Testis (tissue), 5 donors: ENCODE results near the gene FXYD7. TPM values are rescaled to one million over a fixed set of nuclear protein-coding genes. Genes with fewer than 3 reads are reported as not detected.
A peak's percentile ranks its signal among the peaks of the same experiment; 100 is the strongest.

Experiments used
- DNase-seq: peaks from one replicate; pipeline ENCODE4 v3.0.0-alpha.2; 2019
- H3K27ac ChIP-seq, 2 donors: fragments of 200-600 bp; sonication (generic); one replicate each; pipeline ENCODE4 v1.5.1; 2019
- H3K27me3 ChIP-seq: fragments of 200-600 bp; sonication (generic); one replicate; pipeline ENCODE4 v1.5.1; 2019
- H3K36me3 ChIP-seq: fragments of 200-600 bp; sonication (generic); one replicate; pipeline ENCODE4 v1.5.1; 2017; ENCODE audit warnings: low read depth; ENCODE audit errors: missing control alignments
- H3K4me1 ChIP-seq: fragments of 200-600 bp; sonication (generic); one replicate; pipeline ENCODE4 v1.5.1; 2019
- H3K4me3 ChIP-seq, 2 donors: fragments of 200-600 bp; sonication (generic); one replicate each; pipeline ENCODE4 v1.5.1; 2017 to 2019
- H3K9me3 ChIP-seq: fragments of 200-600 bp; sonication (generic); one replicate; pipeline ENCODE4 v1.5.1; 2017
- CTCF ChIP-seq, 3 experiments: fragments of 450-650 bp in 2 of 3; fragments of 200-600 bp in 1 of 3; sonication (generic) in 1 of 3; IDR thresholded peaks; one replicate each; pipeline ENCODE4 v1.5.1; 2016 to 2019; ENCODE audit warnings: antibody characterized with exemption in 3 of 3, mild to moderate bottlenecking in 2 of 3, moderate library complexity in 1 of 3
- POLR2A ChIP-seq: fragments of 450-650 bp; IDR thresholded peaks from one replicate; pipeline ENCODE4 v1.6.1; 2017; ENCODE audit warnings: antibody characterized with exemption, mild to moderate bottlenecking, moderate library complexity
- WGBS, 2 donors: methylation state at CpG; one replicate each; pipeline ENCODE4 v1.1.5; 2018; 5-methylcytosine and 5-hydroxymethylcytosine counted together
- intact Hi-C: fragments of 100-400 bp; cut with DNase I; formaldehyde crosslinking; loops from one replicate; pipeline ENCODE4 v1.15.1; 2023; ENCODE audit warnings: low total_unique reads
- long read RNA-seq, 2 donors: transcript quantifications; one replicate each; lab custom pipeline, GENCODE V29; 2026
- polyA plus RNA-seq: library from polyadenylated mRNA; stranded (reverse); fragments of 350-450 nt; fragmentation: Illumina TruSeq; extraction: RNeasy Lipid Tissue Mini Kit (QIAGEN cat#74804); gene quantifications from one replicate; pipeline ENCODE4 v1.2.3, GENCODE V29; 2014; ENCODE audit warnings: low read depth, low replicate concordance; ENCODE audit not compliant: insufficient read depth
- total RNA-seq, 2 donors: library from RNA; depleted of rRNA; stranded (reverse); fragments of >200 nt; gene quantifications; one replicate each; pipeline ENCODE4 v1.2.3, GENCODE V29; 2016

The FXYD7 gene, protein sequence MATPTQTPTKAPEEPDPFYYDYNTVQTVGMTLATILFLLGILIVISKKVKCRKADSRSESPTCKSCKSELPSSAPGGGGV
- total RNA-seq, result 1 to 10 TPM in 1 of 2 donors, not detected in 1; 1.2 TPM
- polyA plus RNA-seq, result 2.1 TPM
- long read RNA-seq, donor 1, partial matches to known transcripts, result 0 of 4 reads
- long read RNA-seq, donor 1, other reads (novel, unspliced or antisense), result 0 of 4 reads
- long read RNA-seq, donor 2, partial matches to known transcripts, result 0 of 3 reads
- long read RNA-seq, donor 2, other reads (novel, unspliced or antisense), result 0 of 3 reads

DNA sequence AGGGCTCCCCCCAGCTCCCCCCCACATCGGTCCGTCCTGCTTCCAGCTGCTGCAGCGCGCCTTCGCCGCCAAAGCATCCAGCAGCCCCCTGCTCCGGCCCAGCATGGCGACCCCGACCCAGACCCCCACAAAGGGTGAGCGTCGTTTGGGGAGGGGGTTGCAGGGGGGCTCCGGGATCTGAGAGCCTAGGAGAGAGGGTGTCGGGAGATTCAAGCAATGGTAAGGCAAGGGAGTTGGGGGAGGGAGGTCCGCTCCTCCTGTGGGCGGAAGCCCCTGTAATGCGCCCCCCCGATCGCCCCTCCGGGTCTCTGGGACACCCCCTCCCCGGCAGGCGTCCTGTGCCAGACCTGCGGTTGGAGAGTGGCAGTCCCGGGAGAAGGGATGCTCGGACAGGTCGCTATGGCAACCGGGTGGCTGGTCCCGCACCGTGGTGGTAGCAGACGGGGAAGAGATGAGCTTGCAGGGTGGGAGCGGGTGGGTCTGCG, at the start of gene FXYD7:
Gene FXYD7 (plus strand): TSS at position 25 of the 485 bp plus-strand sequence. CDS start 79 bp downstream, at position 104.
- H3K4me3 ChIP-seq, result peak within 1 kb of the TSS; percentile 12 to 21
- no peaks in the 10 kb centered on the region for H3K9me3 ChIP-seq
- intact Hi-C loops, result no loop called here
- H3K27ac ChIP-seq, result no peak within 1 kb of the TSS
- no peaks in the 10 kb centered on the region for H3K27me3 ChIP-seq
- H3K4me1 ChIP-seq, result peaks cover 14% of the 10 kb centered on the region
- TF ChIP-seq POLR2A (no peak), CTCF (IDR thresholded peaks at IDR 0.05) (no peak)
- no peaks in the 10 kb centered on the region for H3K36me3 ChIP-seq
- 13 to 26% methylated on average over 12 to 25 of the region's 31 CpGs for WGBS, 2 donors
- no peak for DNase-seq

- intact Hi-C loops, result no loop called here
- Histone ChIP-seq H3K27me3 (no peaks in the 10 kb centered on the region), H3K36me3 (no peaks in the 10 kb centered on the region), H3K4me3 (no peak overlapping the region), H3K9me3 (no peaks in the 10 kb centered on the region), H3K27ac (no peak overlapping the region), H3K4me1 (peaks cover 5% of the 10 kb centered on the region)
- 87 to 96% methylated on average over 5 of the region's 5 CpGs for WGBS, 2 donors
- no peak for DNase-seq
- TF ChIP-seq POLR2A, result no peak
- TF ChIP-seq CTCF (IDR thresholded peaks at IDR 0.05), result no peak
These were observed 49.6 kb upstream of the FXYD7 start for GRCh38 chr19:35093430-35093829.

DNA sequence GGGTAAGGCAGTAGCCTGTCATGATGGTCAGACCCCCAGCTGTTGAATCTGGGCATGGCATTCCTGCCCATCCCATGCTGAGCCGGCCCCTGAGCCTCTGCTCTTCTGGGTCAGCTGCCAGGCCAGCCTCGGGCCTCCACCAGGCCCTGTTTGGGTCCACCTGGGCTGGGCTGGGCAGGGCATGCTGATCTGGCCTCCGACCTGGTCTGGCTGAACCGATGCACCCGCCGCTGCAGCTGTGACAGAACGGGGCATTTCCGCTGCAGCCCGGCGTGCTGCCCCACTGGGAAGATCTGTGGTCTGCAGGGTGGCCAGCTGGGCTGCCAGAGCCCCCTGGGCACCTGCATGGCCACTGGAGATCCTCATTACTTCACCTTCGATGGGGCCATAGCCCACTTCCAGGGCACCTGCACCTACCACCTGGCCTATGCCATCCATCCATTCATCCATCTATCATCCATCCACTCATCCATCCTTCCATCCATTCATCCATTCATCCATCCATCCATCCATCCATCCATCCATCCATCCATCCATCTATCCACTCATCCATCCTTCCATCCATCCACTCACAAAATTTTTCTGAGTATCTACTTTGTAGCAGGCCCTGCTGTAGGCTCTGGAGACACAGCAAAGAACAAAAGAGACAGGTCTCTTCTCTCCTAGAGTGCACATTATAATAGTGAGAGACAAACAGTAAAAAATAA, 49.0 kb upstream of the FXYD7 start:
- Histone ChIP-seq H3K9me3 (no peaks in the 10 kb centered on the region), H3K27me3 (no peaks in the 10 kb centered on the region), H3K4me3 (no peak overlapping the region), H3K4me1 (peaks cover 5% of the 10 kb centered on the region), H3K36me3 (no peaks in the 10 kb centered on the region), H3K27ac (no peak overlapping the region)
- no peak for DNase-seq
- WGBS, 2 donors, result 76 to 92% methylated on average over 9 to 11 of the region's 11 CpGs
- no peak for TF ChIP-seq POLR2A
- no peak for TF ChIP-seq CTCF (IDR thresholded peaks at IDR 0.05)
- intact Hi-C loops, result no loop called here

DNA sequence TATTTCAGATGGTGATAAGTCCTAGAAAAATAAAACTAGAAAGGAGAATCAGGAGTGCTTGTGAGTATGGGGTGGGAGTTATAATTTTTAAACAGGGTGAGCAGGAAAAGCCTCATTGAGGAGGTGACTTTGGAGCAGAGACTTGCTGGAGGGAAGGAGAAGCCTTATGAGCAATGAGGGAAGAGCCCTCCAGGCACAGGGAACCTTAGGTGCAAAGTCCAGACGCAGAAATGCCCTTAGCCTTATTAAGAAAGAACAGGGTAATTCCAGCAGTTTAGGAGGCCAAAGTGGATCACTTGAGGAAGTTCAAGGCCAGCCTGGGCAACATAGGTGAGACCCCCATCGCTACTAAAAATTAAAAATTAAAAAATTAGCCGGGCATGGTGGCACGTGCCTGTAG, 48.4 kb upstream of the FXYD7 start:
- DNase-seq, result no peak
- peaks cover 5% of the 10 kb centered on the region for H3K4me1 ChIP-seq
- no peak overlapping the region for H3K4me3 ChIP-seq
- no peaks in the 10 kb centered on the region for H3K36me3 ChIP-seq
- no peaks in the 10 kb centered on the region for H3K9me3 ChIP-seq
- H3K27ac ChIP-seq, result no peak overlapping the region
- TF ChIP-seq POLR2A (no peak), CTCF (IDR thresholded peaks at IDR 0.05) (no peak)
- intact Hi-C loops, result no loop called here
- no peaks in the 10 kb centered on the region for H3K27me3 ChIP-seq
- WGBS, 2 donors, result 90 to 97% methylated on average over 4 of the region's 4 CpGs
